ENCODE results near the gene FRMD3.

GRCh38 chr9:83557771-83558170, 19.6 kb upstream of the FRMD3 start:
- TF ChIP-seq CTCF (IDR thresholded peaks at IDR 0.05) (no peak), POLR2A (IDR thresholded peaks at IDR 0.05) (no peak)

Data from lower leg skin (tissue), 3 donors.